ENCODE data around the gene RBMS3. TPM values are rescaled to one million over a fixed set of nuclear protein-coding genes. Genes with fewer than 3 reads are reported as not detected.

RBMS3 gene
- total RNA-seq, 1 experiment from 2014 or later = 0.42 TPM

DNA sequence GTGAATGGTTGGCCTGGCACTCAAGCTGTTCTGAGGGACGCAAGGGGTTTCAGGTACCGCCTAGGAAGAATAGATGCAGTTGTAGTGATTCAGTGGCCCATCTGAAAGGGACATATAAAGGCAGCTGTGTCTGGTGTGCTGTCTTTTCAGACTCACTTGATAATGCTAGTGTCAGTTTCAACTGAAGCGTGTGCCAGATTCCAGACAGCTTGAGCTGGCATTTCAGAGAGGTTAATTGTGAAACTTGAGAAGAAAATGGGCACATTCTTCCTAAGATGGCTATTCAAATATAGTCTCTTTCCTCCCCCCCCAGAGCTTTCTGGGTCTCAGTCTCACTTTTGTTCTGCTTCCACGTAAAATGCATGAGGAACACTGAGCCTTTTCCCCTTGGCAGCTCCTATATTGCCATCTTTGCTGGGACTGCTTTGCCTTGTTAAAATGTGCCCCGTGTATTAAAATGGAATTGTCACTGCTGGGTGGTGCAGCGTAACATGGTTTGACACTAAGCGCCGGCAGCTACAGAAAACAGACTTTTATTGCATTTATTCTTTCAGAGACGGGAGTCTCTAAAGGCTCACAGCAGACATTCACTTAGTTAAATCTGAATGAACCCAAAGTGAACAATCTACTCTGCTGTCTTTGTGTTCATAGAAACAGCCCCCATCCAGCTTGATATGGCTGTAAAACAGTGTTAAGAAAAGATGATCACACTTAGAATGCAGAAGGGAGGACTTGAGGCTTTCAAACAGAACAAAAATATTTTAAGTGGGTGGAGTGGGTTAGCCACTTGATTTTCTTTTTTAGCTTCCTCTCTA, 478.7 kb downstream of the RBMS3 start:
- RAD21 ChIA-PET (ENCODE audit: low non-redundant PET in 1 of 2, low total read pairs in 2 of 2, uncharacterized antibody in 2 of 2, unreplicated experiment in 2 of 2) = no interaction called here
- no peak overlapping the region for H2AFZ ChIP-seq (ENCODE audit: low read depth, low read length, poor library complexity, severe bottlenecking)
- H3K4me2 ChIP-seq (ENCODE audit: low read length) = no peak overlapping the region
- DNase-seq (ENCODE audit: low read depth, low spot score) = no peak
- CTCF ChIA-PET = no interaction called here
- no peaks in the 10 kb centered on the region for H3K9me2 ChIP-seq (ENCODE audit: insufficient read depth)
- no peaks in the 10 kb centered on the region for H3K4me1 ChIP-seq (ENCODE audit: control insufficient read depth in 1 of 2, insufficient read depth in 2 of 2, low read length in 2 of 2)
- intact Hi-C loops (cut with micrococcal nuclease) = no loop called here
- no peaks in the 10 kb centered on the region for H3K36me3 ChIP-seq (ENCODE audit: control insufficient read depth in 1 of 2, insufficient read depth in 2 of 2, low read length in 2 of 2)
- H4K20me1 ChIP-seq (ENCODE audit: insufficient read depth) = no peaks in the 10 kb centered on the region
- no peak for ATAC-seq
- POLR2A ChIA-PET = no interaction called here
- H3K9me3 ChIP-seq (ENCODE audit: control insufficient read depth in 1 of 2, insufficient read depth in 1 of 2, low read depth in 1 of 2, low read length in 2 of 2) = no peaks in the 10 kb centered on the region
- no TSS peak for BruUV-seq (replicated peaks)
- TF ChIP-seq, protein P1, sequence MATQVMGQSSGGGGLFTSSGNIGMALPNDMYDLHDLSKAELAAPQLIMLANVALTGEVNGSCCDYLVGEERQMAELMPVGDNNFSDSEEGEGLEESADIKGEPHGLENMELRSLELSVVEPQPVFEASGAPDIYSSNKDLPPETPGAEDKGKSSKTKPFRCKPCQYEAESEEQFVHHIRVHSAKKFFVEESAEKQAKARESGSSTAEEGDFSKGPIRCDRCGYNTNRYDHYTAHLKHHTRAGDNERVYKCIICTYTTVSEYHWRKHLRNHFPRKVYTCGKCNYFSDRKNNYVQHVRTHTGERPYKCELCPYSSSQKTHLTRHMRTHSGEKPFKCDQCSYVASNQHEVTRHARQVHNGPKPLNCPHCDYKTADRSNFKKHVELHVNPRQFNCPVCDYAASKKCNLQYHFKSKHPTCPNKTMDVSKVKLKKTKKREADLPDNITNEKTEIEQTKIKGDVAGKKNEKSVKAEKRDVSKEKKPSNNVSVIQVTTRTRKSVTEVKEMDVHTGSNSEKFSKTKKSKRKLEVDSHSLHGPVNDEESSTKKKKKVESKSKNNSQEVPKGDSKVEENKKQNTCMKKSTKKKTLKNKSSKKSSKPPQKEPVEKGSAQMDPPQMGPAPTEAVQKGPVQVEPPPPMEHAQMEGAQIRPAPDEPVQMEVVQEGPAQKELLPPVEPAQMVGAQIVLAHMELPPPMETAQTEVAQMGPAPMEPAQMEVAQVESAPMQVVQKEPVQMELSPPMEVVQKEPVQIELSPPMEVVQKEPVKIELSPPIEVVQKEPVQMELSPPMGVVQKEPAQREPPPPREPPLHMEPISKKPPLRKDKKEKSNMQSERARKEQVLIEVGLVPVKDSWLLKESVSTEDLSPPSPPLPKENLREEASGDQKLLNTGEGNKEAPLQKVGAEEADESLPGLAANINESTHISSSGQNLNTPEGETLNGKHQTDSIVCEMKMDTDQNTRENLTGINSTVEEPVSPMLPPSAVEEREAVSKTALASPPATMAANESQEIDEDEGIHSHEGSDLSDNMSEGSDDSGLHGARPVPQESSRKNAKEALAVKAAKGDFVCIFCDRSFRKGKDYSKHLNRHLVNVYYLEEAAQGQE (IDR thresholded peaks at IDR 0.05; ENCODE audit: low read depth) = no peak
- TF ChIP-seq CEBPB (IDR thresholded peaks at IDR 0.05; ENCODE audit: low read depth) (no peak), FOSL1 (IDR thresholded peaks at IDR 0.05; ENCODE audit: low read depth) (no peak)
- no peaks in the 10 kb centered on the region for H3K27me3 ChIP-seq (ENCODE audit: insufficient read depth, low read length)
- no peak overlapping the region for H3K4me3 ChIP-seq (replicated peaks in 1 of 2; ENCODE audit: low read depth in 1 of 2, low read length in 2 of 2)
- H3K27ac ChIP-seq (ENCODE audit: low read depth, low read length) = no peak overlapping the region
- H3K9ac ChIP-seq (ENCODE audit: low read length) = no peak overlapping the region
- H3K79me2 ChIP-seq (ENCODE audit: insufficient read depth, low read length) = no peaks in the 10 kb centered on the region

DNA sequence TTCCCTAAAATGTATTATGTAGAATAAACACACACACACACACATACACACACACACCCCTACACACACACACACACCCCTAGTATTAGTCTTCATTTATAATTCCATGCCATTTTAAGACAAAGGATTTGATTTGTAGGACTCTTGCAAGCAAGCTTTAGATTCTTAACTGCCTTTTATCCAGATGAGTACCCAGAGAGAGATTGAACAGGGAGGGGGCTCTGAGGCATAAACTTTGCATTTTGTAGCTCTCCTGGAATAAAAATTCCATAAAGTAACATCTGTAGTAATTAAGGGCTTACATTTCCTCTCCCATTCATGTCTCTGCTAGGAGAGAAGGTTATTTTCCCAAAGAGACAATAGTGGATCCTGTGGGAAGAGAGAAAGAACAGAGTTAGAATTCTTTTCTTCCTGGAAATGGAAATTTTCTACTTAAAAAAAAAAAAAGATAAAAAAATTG, 479.4 kb downstream of the RBMS3 start:
- H3K4me3 ChIP-seq (replicated peaks in 1 of 2; ENCODE audit: low read depth in 1 of 2, low read length in 2 of 2) = no peak overlapping the region
- H3K9me3 ChIP-seq (ENCODE audit: control insufficient read depth in 1 of 2, insufficient read depth in 1 of 2, low read depth in 1 of 2, low read length in 2 of 2) = no peaks in the 10 kb centered on the region
- no peaks in the 10 kb centered on the region for H3K27me3 ChIP-seq (ENCODE audit: insufficient read depth, low read length)
- H2AFZ ChIP-seq (ENCODE audit: low read depth, low read length, poor library complexity, severe bottlenecking) = no peak overlapping the region
- ChIA-PET POLR2A (no interaction called here), RAD21 (ENCODE audit: low non-redundant PET in 1 of 2, low total read pairs in 2 of 2, uncharacterized antibody in 2 of 2, unreplicated experiment in 2 of 2) (no interaction called here), CTCF (no interaction called here)
- no peak overlapping the region for H3K27ac ChIP-seq (ENCODE audit: low read depth, low read length)
- DNase-seq (ENCODE audit: low read depth, low spot score) (no peak), ATAC-seq (no peak)
- H3K79me2 ChIP-seq (ENCODE audit: insufficient read depth, low read length) = no peaks in the 10 kb centered on the region
- H3K4me1 ChIP-seq (ENCODE audit: control insufficient read depth in 1 of 2, insufficient read depth in 2 of 2, low read length in 2 of 2) = no peaks in the 10 kb centered on the region
- no peaks in the 10 kb centered on the region for H3K9me2 ChIP-seq (ENCODE audit: insufficient read depth)
- H3K9ac ChIP-seq (ENCODE audit: low read length) = no peak overlapping the region
- no peak overlapping the region for H3K4me2 ChIP-seq (ENCODE audit: low read length)
- TF ChIP-seq, protein P1 (IDR thresholded peaks at IDR 0.05; ENCODE audit: low read depth) = no peak
- TF ChIP-seq, protein P2, sequence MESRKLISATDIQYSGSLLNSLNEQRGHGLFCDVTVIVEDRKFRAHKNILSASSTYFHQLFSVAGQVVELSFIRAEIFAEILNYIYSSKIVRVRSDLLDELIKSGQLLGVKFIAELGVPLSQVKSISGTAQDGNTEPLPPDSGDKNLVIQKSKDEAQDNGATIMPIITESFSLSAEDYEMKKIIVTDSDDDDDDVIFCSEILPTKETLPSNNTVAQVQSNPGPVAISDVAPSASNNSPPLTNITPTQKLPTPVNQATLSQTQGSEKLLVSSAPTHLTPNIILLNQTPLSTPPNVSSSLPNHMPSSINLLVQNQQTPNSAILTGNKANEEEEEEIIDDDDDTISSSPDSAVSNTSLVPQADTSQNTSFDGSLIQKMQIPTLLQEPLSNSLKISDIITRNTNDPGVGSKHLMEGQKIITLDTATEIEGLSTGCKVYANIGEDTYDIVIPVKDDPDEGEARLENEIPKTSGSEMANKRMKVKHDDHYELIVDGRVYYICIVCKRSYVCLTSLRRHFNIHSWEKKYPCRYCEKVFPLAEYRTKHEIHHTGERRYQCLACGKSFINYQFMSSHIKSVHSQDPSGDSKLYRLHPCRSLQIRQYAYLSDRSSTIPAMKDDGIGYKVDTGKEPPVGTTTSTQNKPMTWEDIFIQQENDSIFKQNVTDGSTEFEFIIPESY (IDR thresholded peaks at IDR 0.05; ENCODE audit: extremely low read depth, insufficient replicate concordance, low read length) = no peak
- TF ChIP-seq TCF7L2 (IDR thresholded peaks at IDR 0.05; ENCODE audit: borderline replicate concordance, extremely low read depth, insufficient read depth, insufficient read length) (no peak), EZH2phosphoT487 (IDR thresholded peaks at IDR 0.05; ENCODE audit: borderline replicate concordance) (no peak), ZNF274 (IDR thresholded peaks at IDR 0.05; ENCODE audit: low read depth, low read length) (no peak)
- intact Hi-C loops (cut with micrococcal nuclease) = no loop called here
- H4K20me1 ChIP-seq (ENCODE audit: insufficient read depth) = no peaks in the 10 kb centered on the region
- no TSS peak for BruUV-seq (replicated peaks)
- H3K36me3 ChIP-seq (ENCODE audit: control insufficient read depth in 1 of 2, insufficient read depth in 2 of 2, low read length in 2 of 2) = no peaks in the 10 kb centered on the region

Measured in HCT116 (cell line).